PFSK-1 (cell line): Measurements from ENCODE around the gene TWF1.

Experiments used
- POLR2AphosphoS5 ChIP-seq: IDR thresholded peaks from 2 replicates; pipeline ENCODE4 v1.6.1; 2012; ENCODE audit warnings: low read depth, mild to moderate bottlenecking, control low read depth, low read length, moderate library complexity
- TF ChIP-seq, protein P1 (sequence below), 2 experiments: IDR thresholded peaks; 2 replicates each; pipeline versions ENCODE4 v1.6.1 to v1.8.0; 2011 to 2012; ENCODE audit warnings: low read depth in 2 of 2, low read length in 2 of 2, control low read depth in 1 of 2, inconsistent platforms in 1 of 2, mild to moderate bottlenecking in 1 of 2, moderate library complexity in 1 of 2; ENCODE audit not compliant: insufficient read depth in 1 of 2

DNA sequence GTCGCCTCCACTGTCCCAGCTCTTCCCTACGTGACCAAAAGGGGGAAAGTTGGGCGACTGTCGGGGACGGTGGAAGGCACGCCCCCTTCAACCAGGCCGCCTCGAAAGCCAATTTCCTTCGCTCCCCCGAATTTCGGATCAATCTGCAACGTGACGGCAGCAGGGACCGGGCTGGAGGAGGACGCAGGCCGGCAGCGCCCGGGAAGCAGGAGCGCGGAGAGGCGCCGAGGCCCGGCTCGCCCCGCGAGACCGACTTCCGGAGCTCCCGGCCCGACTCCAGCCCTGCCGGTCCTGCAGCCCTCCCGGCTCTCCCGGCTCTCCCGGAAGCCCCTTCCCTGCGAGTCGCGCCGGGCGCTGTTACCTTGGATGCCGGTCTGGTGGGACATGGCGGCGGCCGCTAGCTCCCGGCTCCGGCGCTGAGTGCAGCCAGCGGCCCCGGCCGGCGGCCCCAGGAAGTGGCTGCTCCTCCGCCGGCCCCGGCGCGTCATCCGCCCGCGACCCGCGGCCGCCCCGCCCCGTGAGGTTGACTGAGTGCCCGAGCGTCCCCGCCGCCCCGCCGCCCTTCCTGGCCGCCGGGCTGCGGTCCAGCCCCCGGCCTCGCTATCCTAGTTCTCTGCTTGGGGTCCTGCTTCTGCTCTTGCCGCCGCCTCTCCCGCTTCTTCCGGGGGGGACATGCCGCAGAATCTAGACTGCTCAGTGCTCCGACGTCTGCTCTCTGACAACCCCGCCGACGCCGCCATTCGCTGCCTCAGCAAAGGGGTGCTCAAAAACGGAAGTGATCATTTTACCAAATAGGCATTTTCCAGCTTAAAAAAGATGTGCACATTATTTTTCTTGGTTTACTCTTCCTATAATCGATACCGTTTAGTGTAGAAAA, at the start of gene TWF1:
- peak; percentile 82 for TF ChIP-seq POLR2AphosphoS5
- TF ChIP-seq, protein P1, sequence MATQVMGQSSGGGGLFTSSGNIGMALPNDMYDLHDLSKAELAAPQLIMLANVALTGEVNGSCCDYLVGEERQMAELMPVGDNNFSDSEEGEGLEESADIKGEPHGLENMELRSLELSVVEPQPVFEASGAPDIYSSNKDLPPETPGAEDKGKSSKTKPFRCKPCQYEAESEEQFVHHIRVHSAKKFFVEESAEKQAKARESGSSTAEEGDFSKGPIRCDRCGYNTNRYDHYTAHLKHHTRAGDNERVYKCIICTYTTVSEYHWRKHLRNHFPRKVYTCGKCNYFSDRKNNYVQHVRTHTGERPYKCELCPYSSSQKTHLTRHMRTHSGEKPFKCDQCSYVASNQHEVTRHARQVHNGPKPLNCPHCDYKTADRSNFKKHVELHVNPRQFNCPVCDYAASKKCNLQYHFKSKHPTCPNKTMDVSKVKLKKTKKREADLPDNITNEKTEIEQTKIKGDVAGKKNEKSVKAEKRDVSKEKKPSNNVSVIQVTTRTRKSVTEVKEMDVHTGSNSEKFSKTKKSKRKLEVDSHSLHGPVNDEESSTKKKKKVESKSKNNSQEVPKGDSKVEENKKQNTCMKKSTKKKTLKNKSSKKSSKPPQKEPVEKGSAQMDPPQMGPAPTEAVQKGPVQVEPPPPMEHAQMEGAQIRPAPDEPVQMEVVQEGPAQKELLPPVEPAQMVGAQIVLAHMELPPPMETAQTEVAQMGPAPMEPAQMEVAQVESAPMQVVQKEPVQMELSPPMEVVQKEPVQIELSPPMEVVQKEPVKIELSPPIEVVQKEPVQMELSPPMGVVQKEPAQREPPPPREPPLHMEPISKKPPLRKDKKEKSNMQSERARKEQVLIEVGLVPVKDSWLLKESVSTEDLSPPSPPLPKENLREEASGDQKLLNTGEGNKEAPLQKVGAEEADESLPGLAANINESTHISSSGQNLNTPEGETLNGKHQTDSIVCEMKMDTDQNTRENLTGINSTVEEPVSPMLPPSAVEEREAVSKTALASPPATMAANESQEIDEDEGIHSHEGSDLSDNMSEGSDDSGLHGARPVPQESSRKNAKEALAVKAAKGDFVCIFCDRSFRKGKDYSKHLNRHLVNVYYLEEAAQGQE (IDR thresholded peaks at IDR 0.05; ENCODE audit: insufficient read depth in 1 of 2, low read depth in 2 of 2, low read length in 2 of 2) = no peak
